ENCODE results near the gene SRPX.

DNA sequence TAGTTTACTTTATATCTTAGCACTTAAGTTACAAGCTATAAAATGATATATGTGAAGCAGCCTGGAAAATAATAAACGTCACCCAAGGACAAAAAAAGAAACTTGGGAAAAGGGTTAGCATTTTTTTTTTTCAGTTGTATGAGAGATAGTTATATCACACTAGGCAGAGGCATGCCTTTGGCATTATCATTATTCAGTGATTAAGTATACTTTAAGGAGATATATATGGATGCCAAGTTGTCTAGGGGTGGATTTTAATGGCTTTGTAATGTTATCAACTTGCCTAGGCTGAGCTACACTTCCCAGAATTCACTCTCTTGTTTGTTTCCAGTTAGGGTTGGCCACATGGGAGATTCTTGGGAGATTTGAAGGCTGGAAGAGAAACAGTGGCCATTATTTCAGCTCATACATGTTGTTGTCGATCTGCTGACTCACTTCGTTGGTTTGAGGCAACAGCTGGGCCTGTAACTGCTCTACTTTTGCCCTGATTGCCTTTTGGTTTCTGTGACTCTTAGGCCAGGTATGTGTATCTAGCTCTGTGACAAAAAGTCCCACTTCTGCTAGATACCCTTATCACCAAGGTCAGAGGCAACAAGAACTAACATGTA is 11.5 kb upstream of the SRPX start:
- TF ChIP-seq, protein P1, sequence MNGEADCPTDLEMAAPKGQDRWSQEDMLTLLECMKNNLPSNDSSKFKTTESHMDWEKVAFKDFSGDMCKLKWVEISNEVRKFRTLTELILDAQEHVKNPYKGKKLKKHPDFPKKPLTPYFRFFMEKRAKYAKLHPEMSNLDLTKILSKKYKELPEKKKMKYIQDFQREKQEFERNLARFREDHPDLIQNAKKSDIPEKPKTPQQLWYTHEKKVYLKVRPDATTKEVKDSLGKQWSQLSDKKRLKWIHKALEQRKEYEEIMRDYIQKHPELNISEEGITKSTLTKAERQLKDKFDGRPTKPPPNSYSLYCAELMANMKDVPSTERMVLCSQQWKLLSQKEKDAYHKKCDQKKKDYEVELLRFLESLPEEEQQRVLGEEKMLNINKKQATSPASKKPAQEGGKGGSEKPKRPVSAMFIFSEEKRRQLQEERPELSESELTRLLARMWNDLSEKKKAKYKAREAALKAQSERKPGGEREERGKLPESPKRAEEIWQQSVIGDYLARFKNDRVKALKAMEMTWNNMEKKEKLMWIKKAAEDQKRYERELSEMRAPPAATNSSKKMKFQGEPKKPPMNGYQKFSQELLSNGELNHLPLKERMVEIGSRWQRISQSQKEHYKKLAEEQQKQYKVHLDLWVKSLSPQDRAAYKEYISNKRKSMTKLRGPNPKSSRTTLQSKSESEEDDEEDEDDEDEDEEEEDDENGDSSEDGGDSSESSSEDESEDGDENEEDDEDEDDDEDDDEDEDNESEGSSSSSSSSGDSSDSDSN (CRISPR knock-in tag; IDR thresholded peaks at IDR 0.05), result no peak
- no peak for TF ChIP-seq ZNF44 (CRISPR knock-in tag; IDR thresholded peaks at IDR 0.05)
- no peak for TF ChIP-seq BRD4 (CRISPR knock-in tag; IDR thresholded peaks at IDR 0.05)
- TF ChIP-seq, protein P2, sequence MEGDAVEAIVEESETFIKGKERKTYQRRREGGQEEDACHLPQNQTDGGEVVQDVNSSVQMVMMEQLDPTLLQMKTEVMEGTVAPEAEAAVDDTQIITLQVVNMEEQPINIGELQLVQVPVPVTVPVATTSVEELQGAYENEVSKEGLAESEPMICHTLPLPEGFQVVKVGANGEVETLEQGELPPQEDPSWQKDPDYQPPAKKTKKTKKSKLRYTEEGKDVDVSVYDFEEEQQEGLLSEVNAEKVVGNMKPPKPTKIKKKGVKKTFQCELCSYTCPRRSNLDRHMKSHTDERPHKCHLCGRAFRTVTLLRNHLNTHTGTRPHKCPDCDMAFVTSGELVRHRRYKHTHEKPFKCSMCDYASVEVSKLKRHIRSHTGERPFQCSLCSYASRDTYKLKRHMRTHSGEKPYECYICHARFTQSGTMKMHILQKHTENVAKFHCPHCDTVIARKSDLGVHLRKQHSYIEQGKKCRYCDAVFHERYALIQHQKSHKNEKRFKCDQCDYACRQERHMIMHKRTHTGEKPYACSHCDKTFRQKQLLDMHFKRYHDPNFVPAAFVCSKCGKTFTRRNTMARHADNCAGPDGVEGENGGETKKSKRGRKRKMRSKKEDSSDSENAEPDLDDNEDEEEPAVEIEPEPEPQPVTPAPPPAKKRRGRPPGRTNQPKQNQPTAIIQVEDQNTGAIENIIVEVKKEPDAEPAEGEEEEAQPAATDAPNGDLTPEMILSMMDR (CRISPR knock-in tag; IDR thresholded peaks at IDR 0.05), result no peak
